H4 (cell line): ENCODE results near the gene ACLY. TPM values are rescaled to one million over a fixed set of nuclear protein-coding genes. Genes with fewer than 3 reads are reported as not detected.

Experiments used
- DNase-seq: peaks from one replicate; pipeline ENCODE4 v3.0.0-alpha.2; 2015; ENCODE audit warnings: low spot score
- total RNA-seq: library from RNA; depleted of rRNA; stranded (reverse); fragments of >200 nt; shearing (Covaris generic); gene quantifications from 2 replicates; pipeline ENCODE4 v1.2.3, GENCODE V29; 2014; rRNA removed

ACLY gene
- total RNA-seq, result 98.9 and 101 TPM in 2 replicates

DNA sequence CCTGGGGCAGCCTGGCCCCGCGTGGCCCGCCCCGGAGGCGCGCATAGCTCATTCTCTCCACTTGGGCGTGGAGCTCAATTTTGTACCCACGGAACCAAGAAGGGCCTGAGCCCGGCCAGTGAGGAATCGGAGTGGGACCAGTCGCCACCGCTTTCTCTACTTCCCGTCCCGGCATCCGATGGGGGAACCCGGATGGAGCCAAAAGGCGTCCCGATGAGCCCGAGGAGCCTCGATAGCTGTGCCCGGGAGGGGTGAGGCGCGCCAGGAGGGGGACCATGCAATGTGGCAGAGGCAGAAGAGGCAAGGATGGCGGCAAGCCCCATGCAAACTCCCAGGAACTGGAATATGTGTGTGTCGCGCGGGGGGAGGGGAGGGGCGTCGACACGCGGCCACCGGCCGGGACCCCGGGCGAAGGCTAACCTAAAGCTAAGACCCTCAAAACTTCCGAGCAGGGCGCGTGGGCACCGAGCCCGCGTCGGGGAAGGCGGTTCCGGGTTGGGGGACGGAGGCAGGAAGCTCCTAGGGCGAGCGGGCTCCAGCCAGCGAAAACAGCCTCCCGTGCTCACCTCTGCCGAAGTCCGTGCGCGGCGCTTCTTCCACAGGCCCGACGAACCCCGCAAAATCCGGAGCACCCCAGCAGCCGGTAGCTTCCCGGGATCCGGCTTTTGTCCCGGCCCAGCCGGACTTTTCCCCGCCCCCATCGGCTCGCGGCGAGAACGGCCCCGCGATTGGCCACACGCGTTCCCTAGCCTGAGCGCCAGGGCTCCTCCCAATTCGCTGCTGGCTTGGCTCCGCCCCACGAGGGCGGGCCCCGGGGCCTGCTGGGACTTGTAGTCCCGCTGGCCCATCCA is at the start of gene ACLY:
TSS of gene ACLY (minus strand) at position 638 of the 851 bp plus-strand sequence. CDS start 5,078 bp downstream, outside the sequence.
- peak; percentile 89 for DNase-seq

GRCh38 chr17:41967921-41968578 is 49.3 kb upstream of the ACLY start:
- DNase-seq, result no peak

GRCh38 chr17:41967141-41967920 is 48.6 kb upstream of the ACLY start:
- DNase-seq, result no peak

- peak; percentile 66 for DNase-seq
Measured at GRCh38 chr17:41966463-41967140, 47.9 kb upstream of the ACLY start, which contains the start of gene CNP. Gene CNP, plus strand, starts transcription at chr17:41966795. Its CDS starts 90 bp downstream, at chr17:41966885.

DNA sequence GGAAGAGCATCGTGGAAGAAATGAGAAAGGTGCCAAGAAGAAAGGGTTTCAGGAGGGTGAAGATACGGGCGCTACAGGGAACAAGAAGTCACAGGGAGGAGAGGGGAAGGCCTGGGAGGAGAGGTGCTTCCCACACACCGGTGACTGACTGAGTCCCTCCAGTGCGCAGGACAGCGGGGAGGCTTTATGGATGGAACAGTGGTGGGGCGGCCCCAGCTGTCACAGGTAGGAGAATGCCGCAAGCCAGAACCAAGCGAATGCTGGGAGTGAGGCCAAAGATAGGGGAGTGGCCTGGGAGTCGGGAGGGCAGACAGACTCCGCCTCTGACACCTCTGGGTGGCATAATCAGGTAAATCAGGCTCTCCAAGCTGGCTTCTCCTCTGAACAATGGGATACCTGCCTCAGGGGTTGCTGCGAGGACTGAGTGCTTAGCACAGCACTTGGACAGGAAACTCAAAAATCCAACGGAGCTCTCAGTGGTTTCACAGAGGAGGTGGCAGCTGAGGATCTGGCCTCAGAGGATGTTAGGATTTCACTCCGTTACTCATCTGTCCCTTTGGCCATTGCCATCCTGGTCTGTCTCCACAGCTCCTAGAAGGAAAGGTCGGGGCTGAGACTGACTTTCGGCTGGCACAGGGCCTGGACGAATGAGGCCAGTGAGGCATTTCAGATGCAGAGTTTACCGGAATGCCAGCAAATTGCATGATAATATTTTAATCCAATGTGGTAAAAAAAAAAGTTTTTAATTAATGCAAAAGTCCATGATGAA is 47.1 kb upstream of the ACLY start:
- no peak for DNase-seq

DNA sequence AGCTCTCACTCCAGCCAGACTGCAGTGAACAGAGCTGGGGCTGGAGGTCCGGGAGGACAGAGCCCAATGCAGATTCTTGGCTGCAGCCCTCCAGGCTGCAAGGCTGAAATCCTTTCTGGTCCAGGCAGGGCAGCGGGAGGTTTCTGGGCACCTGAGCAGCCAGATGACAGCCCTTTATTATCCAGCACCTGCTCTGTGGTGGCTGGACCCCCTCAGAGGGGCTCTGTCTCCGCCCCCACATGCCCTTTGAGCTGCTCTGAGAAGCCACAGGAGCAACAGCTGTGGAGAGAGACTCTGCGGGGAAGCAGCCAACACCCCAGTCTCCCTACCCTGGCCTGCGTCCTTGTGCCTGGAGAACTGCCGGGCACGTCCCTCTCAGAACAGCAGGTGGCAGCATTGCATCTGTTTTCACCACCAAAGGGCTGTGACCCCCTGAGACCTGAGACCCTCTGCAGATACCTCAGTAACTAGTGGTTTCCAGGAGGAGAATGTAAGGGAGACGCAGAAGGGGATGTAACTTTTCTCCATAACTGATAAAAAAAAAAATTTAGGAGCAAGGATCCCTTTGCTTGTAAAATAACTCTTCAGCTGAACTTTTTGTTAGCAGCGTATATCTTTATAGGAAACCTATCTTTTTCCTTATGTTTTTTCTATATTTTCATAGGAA is 44.1 kb upstream of the ACLY start:
- DNase-seq, result peak; percentile 44

DNA sequence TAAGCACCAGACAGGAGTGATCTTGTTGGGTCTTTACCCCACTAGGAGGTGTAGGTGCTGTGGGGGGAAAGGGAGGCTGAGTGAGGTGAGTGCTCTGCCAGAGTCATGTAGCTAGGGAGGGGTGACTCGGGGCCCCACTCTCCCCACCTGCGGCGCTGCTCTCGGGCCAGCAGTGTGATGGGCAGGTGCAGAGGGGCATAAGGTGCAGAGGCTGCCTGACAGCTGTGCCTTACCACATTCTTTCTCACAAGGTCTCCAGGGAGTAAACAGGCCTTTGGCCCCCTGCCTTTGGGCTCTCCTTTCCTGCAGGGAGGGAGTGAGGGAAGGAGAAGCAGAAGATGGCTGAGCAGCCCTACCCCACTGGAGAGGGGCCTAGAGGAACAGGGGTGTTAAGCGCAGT is 43.4 kb upstream of the ACLY start:
- DNase-seq, result no peak

GRCh38 chr17:41959336-41960095 is 40.8 kb upstream of the ACLY start:
- no peak for DNase-seq

DNA sequence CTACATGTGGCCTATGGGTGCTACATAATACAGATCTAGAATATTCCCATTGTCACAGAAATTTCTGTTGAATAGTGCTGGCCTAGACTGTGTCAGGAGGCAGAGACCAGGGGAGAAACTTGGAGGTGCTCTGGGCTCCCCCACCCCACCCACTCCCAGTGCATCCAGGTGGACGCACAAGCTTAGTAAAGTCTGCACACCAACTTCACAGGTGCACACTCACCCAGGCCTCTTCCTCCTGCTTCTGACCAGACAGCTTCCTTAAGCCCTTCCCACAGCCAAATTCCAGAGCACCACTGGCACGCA is 40.2 kb upstream of the ACLY start:
- DNase-seq, result no peak

GRCh38 chr17:41957869-41958439 is 39.2 kb upstream of the ACLY start:
- DNase-seq, result no peak

- DNase-seq, result peak; percentile 34
Measured at GRCh38 chr17:41957031-41957868, 38.5 kb upstream of the ACLY start.

- DNase-seq, result no peak
Measured at GRCh38 chr17:41956522-41956921, 37.8 kb upstream of the ACLY start.

DNA sequence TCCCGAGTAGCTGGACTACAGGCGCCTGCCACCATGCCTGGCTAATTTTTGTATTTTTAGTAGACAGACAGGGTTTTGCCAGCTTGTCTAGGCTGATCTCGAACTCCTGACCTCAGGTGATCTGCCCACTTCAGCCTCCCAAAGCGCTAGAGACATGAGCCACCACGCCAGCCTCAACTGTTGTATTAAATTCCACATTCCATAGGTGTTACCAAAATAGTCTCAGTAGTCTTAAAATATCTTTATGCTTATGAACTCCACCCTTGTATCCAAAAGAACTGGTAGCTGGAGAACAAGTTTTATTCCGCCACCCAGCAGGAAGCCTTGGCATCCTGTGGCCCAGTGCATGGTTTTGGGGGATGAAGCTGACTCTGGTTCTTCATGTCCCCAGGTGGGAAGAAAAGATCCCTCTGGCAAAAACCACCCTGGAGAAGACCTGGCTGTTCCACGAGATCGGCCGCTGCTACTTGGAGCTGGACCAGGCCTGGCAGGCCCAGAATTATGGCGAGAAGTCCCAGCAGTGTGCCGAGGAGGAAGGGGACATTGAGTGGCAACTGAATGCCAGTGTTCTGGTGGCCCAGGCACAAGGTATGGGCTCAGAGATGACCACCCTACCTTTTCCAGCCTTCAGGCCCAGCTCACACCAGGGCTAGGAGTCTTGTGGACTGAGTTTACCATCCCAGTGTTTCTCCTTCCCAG is 30.2 kb upstream of the ACLY start:
- no peak for DNase-seq

DNA sequence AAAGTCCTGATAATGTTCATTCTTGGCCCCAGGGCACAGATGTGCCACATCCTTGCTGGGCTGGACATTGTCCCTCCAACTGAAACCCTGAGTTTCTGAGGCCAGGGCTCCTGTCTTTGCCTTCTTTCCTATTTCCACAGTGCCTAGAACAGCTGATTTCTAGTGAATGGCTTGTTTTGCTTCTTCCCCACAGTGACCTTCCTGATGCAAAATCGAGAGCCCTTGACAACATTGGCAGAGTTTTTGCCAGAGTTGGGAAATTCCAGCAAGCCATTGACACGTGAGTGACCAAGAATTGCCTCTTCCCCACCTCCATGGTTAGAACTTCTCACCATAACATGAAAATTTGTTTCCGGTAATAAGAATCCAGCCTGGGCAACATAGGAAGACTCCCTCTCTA is 26.2 kb upstream of the ACLY start:
- no peak for DNase-seq

DNA sequence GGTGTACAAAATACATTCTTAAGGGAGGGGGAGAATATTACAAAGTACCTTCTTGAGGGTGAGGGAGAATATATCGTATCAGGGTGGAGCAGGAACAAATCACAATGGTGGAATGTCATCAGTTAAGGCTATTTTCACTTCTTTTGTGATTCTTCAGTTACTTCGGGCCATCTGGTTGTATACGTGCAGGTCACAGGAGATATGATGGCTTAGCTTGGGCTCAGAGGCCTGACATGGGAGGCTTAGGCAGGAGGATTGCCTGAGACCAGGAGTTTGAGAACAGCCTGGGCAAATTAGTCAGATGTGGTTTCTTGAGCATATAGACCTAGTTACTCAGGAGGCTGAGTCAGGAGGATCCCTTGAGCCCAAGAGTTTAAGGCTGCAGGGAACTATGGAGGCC is 24.7 kb upstream of the ACLY start:
- no peak for DNase-seq

DNA sequence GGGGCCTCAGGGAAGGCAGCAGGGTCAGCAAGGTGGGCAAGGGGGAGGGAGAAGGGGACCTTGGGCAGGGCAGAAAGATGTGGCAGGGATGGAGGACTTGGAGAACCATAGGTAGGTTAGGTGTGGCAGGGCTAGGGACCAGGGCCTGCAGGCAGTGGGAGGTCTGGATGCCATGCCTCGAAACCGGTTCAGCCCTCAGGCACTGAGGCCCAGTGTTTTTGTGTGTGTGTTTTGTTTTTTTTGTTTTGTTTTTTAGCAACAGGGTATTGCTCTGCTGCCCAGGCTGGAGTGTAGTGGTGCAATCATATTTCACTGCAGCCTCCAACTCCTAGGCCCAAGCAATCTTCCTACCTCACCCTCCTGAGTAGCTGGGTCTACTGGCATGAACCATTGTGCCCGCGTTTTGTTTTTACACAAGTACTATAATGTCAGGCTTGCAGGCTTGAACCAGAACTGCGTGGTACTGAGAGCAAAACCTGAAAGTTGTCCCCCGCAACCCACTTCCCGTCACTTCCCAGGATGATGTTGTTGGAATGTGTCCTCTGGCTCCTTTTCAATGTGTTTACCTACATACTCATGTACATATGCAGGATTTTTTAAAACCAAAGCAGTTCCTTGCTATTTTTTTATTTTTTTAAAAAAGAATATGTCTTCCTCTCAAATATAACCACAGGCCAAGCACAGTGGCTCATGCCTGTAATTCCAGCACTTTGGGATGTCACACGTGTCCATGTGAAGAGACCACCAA is 24.0 kb upstream of the ACLY start:
- no peak for DNase-seq

- no peak for DNase-seq
Measured at GRCh38 chr17:41941168-41941567, 22.4 kb upstream of the ACLY start.
